GM23248 (cell line): ENCODE results near the gene NT5E. TPM values are rescaled to one million over a fixed set of nuclear protein-coding genes. Genes with fewer than 3 reads are reported as not detected.
A peak's percentile ranks its signal among the peaks of the same experiment; 100 is the strongest.

Experiments
- DNase-seq: peaks from one replicate; pipeline ENCODE4 v3.0.0-alpha.2; 2015
- H2AFZ ChIP-seq: fragments of 200-600 bp; sonication (generic); 2 replicates; pipeline ENCODE4 v1.6.1; 2016; ENCODE audit warnings: antibody characterized with exemption
- H3F3A ChIP-seq: fragments of 200-600 bp; sonication (generic); 2 replicates; pipeline ENCODE4 v1.6.1; 2016; ENCODE audit warnings: mild to moderate bottlenecking, antibody characterized with exemption, mixed run types; ENCODE audit not compliant: insufficient read depth
- H3K27ac ChIP-seq: fragments of 200-600 bp; sonication (generic); 2 replicates; pipeline ENCODE4 v1.5.1; 2016; ENCODE audit warnings: mild to moderate bottlenecking
- H3K27me3 ChIP-seq: fragments of 200-600 bp; sonication (generic); replicated peaks from 2 replicates; pipeline ENCODE4 v1.6.1; 2016; ENCODE audit warnings: mild to moderate bottlenecking; ENCODE audit not compliant: insufficient read depth
- H3K36me3 ChIP-seq: fragments of 200-600 bp; sonication (generic); 2 replicates; pipeline ENCODE4 v1.6.1; 2016; ENCODE audit warnings: low read depth, mild to moderate bottlenecking
- H3K4me1 ChIP-seq: fragments of 200-600 bp; sonication (generic); 2 replicates; pipeline ENCODE4 v1.6.1; 2016; ENCODE audit warnings: mild to moderate bottlenecking; ENCODE audit not compliant: insufficient read depth
- H3K4me2 ChIP-seq: fragments of 200-600 bp; sonication (generic); one replicate; pipeline ENCODE4 v1.6.1; 2016; ENCODE audit warnings: mild to moderate bottlenecking; ENCODE audit not compliant: unreplicated experiment
- H3K4me3 ChIP-seq: fragments of 200-600 bp; sonication (generic); 2 replicates; pipeline ENCODE4 v1.5.1; 2016; ENCODE audit warnings: mild to moderate bottlenecking
- H3K79me2 ChIP-seq: fragments of 200-600 bp; sonication (generic); 2 replicates; pipeline ENCODE4 v1.6.1; 2016; ENCODE audit warnings: mild to moderate bottlenecking; ENCODE audit not compliant: insufficient read depth
- H3K9ac ChIP-seq: fragments of 200-600 bp; sonication (generic); 2 replicates; pipeline ENCODE4 v1.6.1; 2016; ENCODE audit warnings: mild to moderate bottlenecking
- H3K9me2 ChIP-seq: fragments of 200-600 bp; sonication (generic); 2 replicates; pipeline ENCODE4 v1.6.1; 2016; ENCODE audit warnings: mixed run types, mild to moderate bottlenecking, moderate library complexity; ENCODE audit not compliant: insufficient read depth
- H3K9me3 ChIP-seq: fragments of 200-600 bp; sonication (generic); one replicate; pipeline ENCODE4 v1.6.1; 2017; ENCODE audit warnings: low read depth
- H4K20me1 ChIP-seq: fragments of 200-600 bp; sonication (generic); 2 replicates; pipeline ENCODE4 v1.6.0; 2016; ENCODE audit not compliant: insufficient read depth
- EZH2 ChIP-seq: fragments of 200-600 bp; sonication (generic); IDR thresholded peaks from 2 replicates; pipeline ENCODE4 v1.6.1; 2018; ENCODE audit warnings: antibody characterized with exemption, mild to moderate bottlenecking; ENCODE audit not compliant: insufficient read depth, poor library complexity, severe bottlenecking
- EZH2phosphoT487 ChIP-seq: fragments of 200-600 bp; sonication (generic); IDR thresholded peaks from 2 replicates; pipeline ENCODE4 v1.6.1; 2018; ENCODE audit warnings: antibody characterized with exemption, moderate library complexity, mild to moderate bottlenecking, low read depth; ENCODE audit not compliant: insufficient read depth
- WGBS, 2 experiments: methylation state at CpG; one replicate each; pipeline ENCODE4 v1.1.6; 2015 to 2017; ENCODE audit warnings: low lambda C conversion rate in 2 of 2, low coverage in 1 of 2; ENCODE audit errors: missing lambda C conversion rate in 2 of 2; 5-methylcytosine and 5-hydroxymethylcytosine counted together
- in situ Hi-C: fragments of 300-500 bp; cut with MboI; formaldehyde crosslinking; loops from 2 replicates; pipeline ENCODE4 v1.15.0; 2020
- polyA plus RNA-seq: library from polyadenylated mRNA; unstranded; fragments of >200 nt; fragmentation: Nextera tagmentation; extraction: Ambion mirVana; gene quantifications from 2 replicates; pipeline ENCODE4 v1.2.1, GENCODE V29; 2016
- total RNA-seq: library from RNA; depleted of rRNA; stranded (reverse); fragments of >200 nt; shearing (Covaris generic); gene quantifications from 2 replicates; pipeline ENCODE4 v1.2.3, GENCODE V29; 2014

NT5E gene
- total and polyA plus RNA-seq, 2 experiments from 2014 or later, result 201 to 264 TPM

DNA sequence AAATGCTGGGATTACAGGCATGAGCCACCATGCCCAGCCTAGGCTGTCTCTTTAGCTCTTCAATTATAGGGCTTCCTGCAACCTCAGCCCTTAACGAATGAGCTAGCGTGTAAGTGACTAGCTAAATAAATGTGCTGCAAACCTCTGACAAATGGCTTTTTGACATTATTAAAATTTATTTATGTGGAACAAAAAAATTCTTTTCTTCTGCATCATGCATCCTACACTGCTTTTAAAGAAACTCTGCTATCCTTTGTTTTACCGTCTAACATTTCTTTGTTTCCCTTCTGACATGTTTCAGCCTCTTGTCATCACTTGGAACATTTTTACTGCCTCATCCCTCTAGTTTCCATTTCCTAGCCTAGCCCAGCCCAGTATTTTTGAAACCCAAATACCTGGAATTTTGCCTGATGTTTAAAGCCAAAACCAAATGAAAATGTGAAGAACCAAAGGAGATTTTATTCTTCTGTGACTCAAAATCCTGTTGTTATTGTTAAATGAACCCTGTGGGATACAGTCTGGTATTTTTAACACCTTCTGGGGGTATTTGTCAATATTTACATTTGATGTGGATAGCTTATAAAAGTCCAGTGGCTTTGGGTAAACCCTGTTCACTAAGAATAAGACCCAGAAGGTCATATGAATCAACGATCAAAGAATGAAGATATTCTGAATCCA is 9.5 kb downstream of the NT5E start:
- Histone ChIP-seq H3K4me3 (peak overlapping the region; percentile 25; the same call in 1 of the 2 replicates), H3K27ac (peak overlapping the region; percentile 100)
- 0 to 1% methylated on average over 4 of the region's 4 CpGs for WGBS, 2 experiments

DNA sequence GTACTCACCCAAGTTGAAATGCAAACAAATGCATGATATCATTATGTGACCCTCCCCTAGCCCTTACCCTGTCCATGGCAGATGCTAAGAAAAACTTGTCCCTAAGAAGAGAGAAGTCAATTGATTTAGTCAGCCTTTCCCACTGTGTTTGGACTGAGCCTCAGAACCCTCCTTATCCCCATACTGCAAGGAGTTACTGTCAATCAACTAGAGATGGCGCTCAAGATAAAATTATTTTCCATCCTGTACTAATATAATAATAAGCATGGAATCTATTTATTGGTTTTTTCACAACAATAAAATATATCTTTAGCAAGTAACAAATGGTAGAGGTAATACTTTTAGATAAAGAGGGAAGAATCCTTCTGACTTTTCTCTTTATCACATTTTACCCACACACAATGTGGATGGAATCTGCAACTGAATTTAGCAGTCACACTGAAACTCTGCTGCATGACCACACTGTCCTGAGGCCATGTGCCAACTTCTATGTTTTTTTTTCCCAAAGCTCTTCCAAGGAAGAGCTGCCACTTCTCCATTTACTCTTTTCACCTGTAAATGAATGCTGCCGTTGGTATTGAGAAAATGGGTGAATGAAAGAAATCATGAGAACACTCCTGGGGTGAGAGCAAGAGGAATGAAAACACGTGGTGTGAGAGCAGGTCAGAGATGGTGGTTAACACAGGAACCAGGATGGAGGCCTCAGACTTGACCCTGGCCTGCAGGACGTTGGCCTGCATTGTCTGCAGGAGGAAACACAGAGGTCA is 10.5 kb downstream of the NT5E start:
- Histone ChIP-seq H3K4me1 (peaks cover 91% of the 10 kb centered on the region), H3K36me3 (0 out of 2 replicates have a peak, but pooled peaks cover 8% of the 10 kb centered on the region), H3K27ac (peak overlapping the region; percentile 100), H3K27me3 (no peaks in the 10 kb centered on the region), H2AFZ (no peak overlapping the region), H3K4me3 (peak overlapping the region; percentile 25), H3K9ac (peak overlapping the region; percentile 35; the same call in 1 of the 2 replicates), H3F3A (peaks cover 95% of the 10 kb centered on the region), H3K4me2 (peak overlapping the region; percentile 70), H3K79me2 (peaks cover 71% of the 10 kb centered on the region), H4K20me1 (no peaks in the 10 kb centered on the region), H3K9me2 (no peaks in the 10 kb centered on the region), H3K9me3 (no peaks in the 10 kb centered on the region)
- in situ Hi-C loops, result no loop called here
- DNase-seq, result peak; percentile 52
- TF ChIP-seq EZH2phosphoT487, result no peak
- no peak for TF ChIP-seq EZH2
- 46 to 56% methylated on average over 4 of the region's 4 CpGs for WGBS, 2 experiments

More for the DNA sequence above, 9.5 kb downstream of the NT5E start:
- no peaks in the 10 kb centered on the region for H3K9me2 ChIP-seq
- H3F3A ChIP-seq, result peaks cover 95% of the 10 kb centered on the region
- H3K36me3 ChIP-seq, result peaks cover 12% of the 10 kb centered on the region; the same call in 1 of the 2 replicates
- in situ Hi-C loops, result no loop called here
- H3K27me3 ChIP-seq, result no peaks in the 10 kb centered on the region
- H3K9ac ChIP-seq, result peak overlapping the region; percentile 35; the same call in 1 of the 2 replicates
- TF ChIP-seq EZH2, result no peak
- peak; percentile 98 for TF ChIP-seq EZH2phosphoT487
- H3K9me3 ChIP-seq, result no peaks in the 10 kb centered on the region
- peaks cover 78% of the 10 kb centered on the region for H3K79me2 ChIP-seq
- H3K4me2 ChIP-seq, result peak overlapping the region; percentile 70
- 0 out of 2 replicates have a peak, but pooled peaks cover 4% of the 10 kb centered on the region for H4K20me1 ChIP-seq
- peak; percentile 91 for DNase-seq
- no peak overlapping the region for H2AFZ ChIP-seq
- peaks cover 91% of the 10 kb centered on the region for H3K4me1 ChIP-seq

DNA sequence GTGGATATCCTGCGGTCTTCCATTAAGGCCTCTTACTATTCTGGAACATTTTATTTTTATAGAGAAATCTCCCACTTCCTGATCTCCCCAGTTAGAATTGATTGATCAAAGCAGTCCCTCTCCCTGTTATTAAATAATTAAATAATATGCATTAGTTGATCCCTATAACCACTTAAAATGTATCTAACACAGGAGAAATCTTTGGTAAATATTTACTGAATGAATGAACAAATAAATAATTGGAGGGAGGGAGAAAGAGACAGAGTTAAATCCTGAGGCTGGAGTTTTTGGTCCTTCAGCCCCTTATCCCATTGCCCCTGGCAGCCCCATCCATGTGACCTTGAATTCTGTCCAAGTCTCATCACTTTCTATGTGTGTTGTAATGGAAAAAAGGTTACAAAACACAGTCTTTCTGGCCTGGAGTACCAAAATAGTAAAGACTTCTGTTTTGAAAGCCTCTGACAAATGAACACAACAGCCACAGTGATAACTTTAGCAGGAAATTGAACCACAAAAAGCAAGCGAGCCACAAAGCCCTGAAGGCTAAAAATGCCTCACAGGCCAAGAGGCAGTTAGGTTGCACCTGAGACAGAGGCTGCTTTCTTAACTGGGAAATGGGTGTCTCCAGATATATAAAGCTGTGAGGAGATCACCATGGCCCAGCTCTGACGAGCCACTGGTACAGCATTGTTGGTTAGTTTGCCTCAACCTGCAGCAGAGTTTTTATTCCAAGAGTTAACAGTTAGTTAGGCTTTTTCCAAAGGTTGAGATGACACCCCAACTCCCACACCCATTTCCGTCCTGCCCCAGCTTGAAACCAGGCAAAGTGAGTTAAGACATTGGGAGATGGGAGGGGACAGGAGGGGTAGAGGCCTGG is 11.3 kb downstream of the NT5E start:
- peak overlapping the region; percentile 35 for H3K9ac ChIP-seq
- peak; percentile 68 for DNase-seq
- H3K27me3 ChIP-seq, result no peaks in the 10 kb centered on the region
- no peak overlapping the region for H3K4me3 ChIP-seq
- no peak overlapping the region for H2AFZ ChIP-seq
- no peaks in the 10 kb centered on the region for H3K9me3 ChIP-seq
- H4K20me1 ChIP-seq, result no peaks in the 10 kb centered on the region
- no peaks in the 10 kb centered on the region for H3K9me2 ChIP-seq
- 0 out of 2 replicates have a peak, but pooled peaks cover 8% of the 10 kb centered on the region for H3K36me3 ChIP-seq
- H3F3A ChIP-seq, result peaks cover 95% of the 10 kb centered on the region
- in situ Hi-C loops, result no loop called here
- peak overlapping the region; percentile 100 for H3K27ac ChIP-seq
- no peak for TF ChIP-seq EZH2phosphoT487
- TF ChIP-seq EZH2, result no peak
- WGBS, 2 experiments, result 65 to 70% methylated on average over 4 of the region's 4 CpGs
- peaks cover 71% of the 10 kb centered on the region for H3K79me2 ChIP-seq
- H3K4me1 ChIP-seq, result peaks cover 92% of the 10 kb centered on the region
- peak overlapping the region; percentile 70 for H3K4me2 ChIP-seq

DNA sequence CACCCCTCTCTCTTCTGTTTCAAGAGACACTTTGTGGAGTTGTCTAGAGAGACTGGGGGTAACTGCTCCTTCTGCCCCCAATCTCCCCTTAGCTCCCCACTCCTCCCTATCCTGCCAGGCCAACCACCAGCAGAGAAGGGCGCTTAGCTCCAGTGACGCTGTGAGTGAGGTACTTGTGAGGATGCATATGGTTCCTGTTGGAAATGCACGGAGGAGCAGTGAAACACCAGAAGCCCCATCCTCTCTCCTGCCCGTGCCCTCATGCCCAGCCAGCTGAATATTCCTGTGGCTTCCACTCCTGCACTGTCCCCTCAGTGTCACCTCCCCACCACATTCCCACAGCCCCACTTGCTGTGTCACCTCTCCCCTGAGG is 11.9 kb downstream of the NT5E start:
- DNase-seq, result no peak
- no peaks in the 10 kb centered on the region for H4K20me1 ChIP-seq
- H3K9me2 ChIP-seq, result no peaks in the 10 kb centered on the region
- H3K27ac ChIP-seq, result peak overlapping the region; percentile 100
- peaks cover 90% of the 10 kb centered on the region for H3K4me1 ChIP-seq
- H3K27me3 ChIP-seq, result no peaks in the 10 kb centered on the region
- peak overlapping the region; percentile 35 for H3K9ac ChIP-seq
- peak overlapping the region; percentile 15 for H3K4me2 ChIP-seq
- no peaks in the 10 kb centered on the region for H3K9me3 ChIP-seq
- H3F3A ChIP-seq, result peaks cover 89% of the 10 kb centered on the region
- in situ Hi-C loops, result no loop called here
- H2AFZ ChIP-seq, result no peak overlapping the region
- no peak overlapping the region for H3K4me3 ChIP-seq
- TF ChIP-seq EZH2 (no peak), EZH2phosphoT487 (no peak)
- H3K36me3 ChIP-seq, result peaks cover 12% of the 10 kb centered on the region; the same call in 1 of the 2 replicates
- peaks cover 71% of the 10 kb centered on the region for H3K79me2 ChIP-seq
- WGBS, 2 experiments, result 95% methylated on average over 4 of the region's 4 CpGs
